ENCODE measurements around the gene BSX. TPM values are rescaled to one million over a fixed set of nuclear protein-coding genes. Genes with fewer than 3 reads are reported as not detected.

BSX gene
- total RNA-seq, 2 donors from 2014 or later, result not detected

DNA sequence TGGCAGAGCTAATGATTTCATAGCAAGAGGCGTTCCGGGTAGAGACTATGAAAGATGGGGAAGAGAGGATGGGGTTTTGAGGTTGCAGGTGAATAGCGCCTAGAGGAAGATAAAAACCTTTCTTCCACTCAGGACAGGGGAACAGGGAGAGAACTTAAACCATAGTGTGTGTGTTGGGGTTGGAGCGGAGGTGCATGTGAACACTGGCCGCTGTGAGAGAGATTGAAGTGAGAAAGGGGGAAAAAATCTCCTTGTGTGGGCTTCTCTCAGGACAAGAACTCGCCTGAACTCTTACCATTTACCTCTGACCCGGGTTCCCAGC is 3.4 kb downstream of the BSX start:
- no peaks in the 10 kb centered on the region for H3K9me3 ChIP-seq
- no peak overlapping the region for H3K4me3 ChIP-seq
- no peaks in the 10 kb centered on the region for H3K36me3 ChIP-seq
- H3K27ac ChIP-seq, result no peak overlapping the region
- intact Hi-C loops (cut with DNase I), result no loop called here
- no peaks in the 10 kb centered on the region for H3K4me1 ChIP-seq (replicated peaks)
- no peak for TF ChIP-seq POLR2AphosphoS5 (IDR thresholded peaks at IDR 0.05)
- no peak for TF ChIP-seq POLR2A (IDR thresholded peaks at IDR 0.05)
- peaks cover 59% of the 10 kb centered on the region for H3K27me3 ChIP-seq (replicated peaks; ENCODE audit: insufficient read depth)
- WGBS, result 22% methylated on average over 7 of the region's 7 CpGs
- DNase-seq (ENCODE audit: low spot score), result no peak

DNA sequence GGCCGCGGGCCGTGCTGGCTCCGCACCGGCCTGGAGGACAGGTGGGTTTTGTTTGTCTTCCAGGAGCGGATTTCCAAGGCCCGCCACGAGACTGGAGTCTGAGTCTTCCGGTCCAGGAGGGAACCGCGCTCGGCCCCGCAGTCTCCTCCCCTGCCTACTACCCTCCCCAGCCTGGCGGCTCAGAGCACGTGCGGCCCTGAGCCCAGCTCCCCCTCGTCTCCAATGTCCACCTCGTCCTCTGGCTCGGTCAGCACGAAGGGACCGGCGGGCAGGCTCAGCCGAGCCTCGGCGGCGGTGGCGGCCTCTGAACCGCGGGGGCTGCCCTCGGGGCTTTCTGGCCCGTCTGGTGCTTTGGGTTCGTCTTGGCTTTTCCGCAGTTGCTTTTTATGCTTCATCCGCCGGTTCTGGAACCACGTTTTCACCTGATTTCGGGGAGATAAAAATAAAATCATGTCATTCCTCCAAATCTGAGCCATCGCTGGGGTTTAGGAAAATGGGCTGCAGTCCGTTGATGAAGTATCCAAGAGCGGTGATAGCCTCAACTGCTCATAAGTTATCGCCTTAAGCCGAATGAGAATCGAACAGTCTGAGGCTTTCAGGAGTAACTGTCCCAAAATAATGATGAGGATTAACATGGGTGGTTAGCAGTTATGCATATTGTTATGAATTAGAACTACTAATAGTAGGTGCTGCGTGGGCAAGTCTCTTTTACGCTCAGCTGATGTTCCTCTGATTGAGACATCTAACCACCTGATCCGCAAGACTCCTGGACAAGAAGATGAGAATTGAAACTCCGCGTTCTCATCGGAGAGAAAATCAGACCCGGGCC is 4.0 kb downstream of the BSX start:
- H3K36me3 ChIP-seq, result no peaks in the 10 kb centered on the region
- H3K4me3 ChIP-seq, result no peak overlapping the region
- no peaks in the 10 kb centered on the region for H3K9me3 ChIP-seq
- no peak for TF ChIP-seq POLR2AphosphoS5 (IDR thresholded peaks at IDR 0.05)
- no peak for TF ChIP-seq POLR2A (IDR thresholded peaks at IDR 0.05)
- TF ChIP-seq, protein P1, sequence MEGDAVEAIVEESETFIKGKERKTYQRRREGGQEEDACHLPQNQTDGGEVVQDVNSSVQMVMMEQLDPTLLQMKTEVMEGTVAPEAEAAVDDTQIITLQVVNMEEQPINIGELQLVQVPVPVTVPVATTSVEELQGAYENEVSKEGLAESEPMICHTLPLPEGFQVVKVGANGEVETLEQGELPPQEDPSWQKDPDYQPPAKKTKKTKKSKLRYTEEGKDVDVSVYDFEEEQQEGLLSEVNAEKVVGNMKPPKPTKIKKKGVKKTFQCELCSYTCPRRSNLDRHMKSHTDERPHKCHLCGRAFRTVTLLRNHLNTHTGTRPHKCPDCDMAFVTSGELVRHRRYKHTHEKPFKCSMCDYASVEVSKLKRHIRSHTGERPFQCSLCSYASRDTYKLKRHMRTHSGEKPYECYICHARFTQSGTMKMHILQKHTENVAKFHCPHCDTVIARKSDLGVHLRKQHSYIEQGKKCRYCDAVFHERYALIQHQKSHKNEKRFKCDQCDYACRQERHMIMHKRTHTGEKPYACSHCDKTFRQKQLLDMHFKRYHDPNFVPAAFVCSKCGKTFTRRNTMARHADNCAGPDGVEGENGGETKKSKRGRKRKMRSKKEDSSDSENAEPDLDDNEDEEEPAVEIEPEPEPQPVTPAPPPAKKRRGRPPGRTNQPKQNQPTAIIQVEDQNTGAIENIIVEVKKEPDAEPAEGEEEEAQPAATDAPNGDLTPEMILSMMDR (IDR thresholded peaks at IDR 0.05), result no peak
- WGBS, result 7% methylated on average over 40 of the region's 50 CpGs
- no peaks in the 10 kb centered on the region for H3K4me1 ChIP-seq (replicated peaks)
- H3K27ac ChIP-seq, result no peak overlapping the region
- DNase-seq (ENCODE audit: low spot score), result no peak
- intact Hi-C loops (cut with DNase I), result no loop called here
- H3K27me3 ChIP-seq (replicated peaks; ENCODE audit: insufficient read depth), result peaks cover 54% of the 10 kb centered on the region

DNA sequence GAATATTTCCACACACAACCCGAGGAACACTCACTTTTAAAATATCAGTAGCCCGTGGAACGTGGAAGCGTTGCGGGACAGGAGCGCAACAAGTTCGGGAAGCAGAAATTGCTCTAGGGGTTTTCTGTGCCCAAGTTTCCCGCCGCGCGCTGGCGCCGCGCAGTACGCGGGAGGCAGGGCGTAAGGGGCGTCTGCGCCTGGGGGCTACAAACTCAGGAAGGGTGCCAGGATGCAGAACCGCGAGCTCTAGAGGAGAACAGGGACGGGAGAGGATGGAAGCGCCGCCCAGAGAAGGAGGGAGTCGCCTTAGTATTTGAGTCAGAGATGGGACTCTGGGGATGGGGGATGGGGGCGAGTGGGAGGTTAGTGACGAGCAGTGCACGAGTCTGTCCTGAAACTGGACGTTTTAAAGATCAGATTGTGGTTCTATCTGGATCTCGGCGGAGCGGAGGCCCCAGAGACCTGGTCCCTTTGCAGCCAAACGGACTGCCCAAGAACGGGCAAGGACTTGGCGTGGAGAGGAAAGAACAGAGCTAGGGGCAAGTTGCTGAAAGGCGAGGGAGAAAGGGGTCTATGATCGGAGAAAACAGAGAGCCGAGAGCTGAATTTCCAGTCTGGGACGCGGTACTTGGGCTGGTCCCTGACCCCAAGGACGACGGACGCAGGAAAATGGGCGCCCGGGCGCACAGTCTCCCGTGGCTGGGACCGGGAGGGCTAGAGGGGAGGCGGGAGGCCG is 4.7 kb downstream of the BSX start:
- TF ChIP-seq POLR2A (IDR thresholded peaks at IDR 0.05) (no peak), POLR2AphosphoS5 (IDR thresholded peaks at IDR 0.05) (no peak)
- TF ChIP-seq, protein P1 (IDR thresholded peaks at IDR 0.05), result no peak
- Histone ChIP-seq H3K4me3 (no peak overlapping the region), H3K36me3 (no peaks in the 10 kb centered on the region), H3K27me3 (replicated peaks; ENCODE audit: insufficient read depth) (peaks cover 48% of the 10 kb centered on the region), H3K4me1 (replicated peaks) (no peaks in the 10 kb centered on the region), H3K27ac (no peak overlapping the region), H3K9me3 (no peaks in the 10 kb centered on the region)
- DNase-seq (ENCODE audit: low spot score), result no peak
- intact Hi-C loops (cut with DNase I), result no loop called here
- WGBS, result 2% methylated on average over 50 of the region's 50 CpGs

- intact Hi-C loops (cut with DNase I), result no loop called here
- H3K4me1 ChIP-seq (replicated peaks), result no peaks in the 10 kb centered on the region
- H3K27me3 ChIP-seq (replicated peaks; ENCODE audit: insufficient read depth), result peaks cover 45% of the 10 kb centered on the region
- H3K4me3 ChIP-seq, result no peak overlapping the region
- no peak for DNase-seq (ENCODE audit: low spot score)
- TF ChIP-seq POLR2AphosphoS5 (IDR thresholded peaks at IDR 0.05) (no peak), POLR2A (IDR thresholded peaks at IDR 0.05) (no peak)
- TF ChIP-seq, protein P1 (IDR thresholded peaks at IDR 0.05), result no peak
- H3K36me3 ChIP-seq, result no peaks in the 10 kb centered on the region
- 13% methylated on average over 21 of the region's 21 CpGs for WGBS
- H3K9me3 ChIP-seq, result no peaks in the 10 kb centered on the region
- H3K27ac ChIP-seq, result no peak overlapping the region
Observed at GRCh38 chr11:122976061-122976733, 5.4 kb downstream of the BSX start.

GRCh38 chr11:122963961-122964360 is 17.7 kb downstream of the BSX start:
- Histone ChIP-seq H3K4me3 (no peak overlapping the region), H3K27me3 (replicated peaks; ENCODE audit: insufficient read depth) (no peaks in the 10 kb centered on the region), H3K36me3 (no peaks in the 10 kb centered on the region), H3K4me1 (replicated peaks) (no peaks in the 10 kb centered on the region), H3K27ac (no peak overlapping the region), H3K9me3 (no peaks in the 10 kb centered on the region)
- 68% methylated on average over 4 of the region's 4 CpGs for WGBS
- intact Hi-C loops (cut with DNase I), result no loop called here
- DNase-seq (ENCODE audit: low spot score), result no peak
- TF ChIP-seq POLR2AphosphoS5 (IDR thresholded peaks at IDR 0.05) (no peak), POLR2A (IDR thresholded peaks at IDR 0.05) (no peak)
- TF ChIP-seq, protein P1 (IDR thresholded peaks at IDR 0.05), result no peak

Data from prostate gland (tissue), 2 donors.